ENCODE data around the gene SLC24A4.

Gene SLC24A4

GRCh38 chr14:92527721-92528120 lies 204.8 kb downstream of the SLC24A4 start:
- no peaks in the 10 kb centered on the region for H3K36me3 ChIP-seq (ENCODE audit: control insufficient read depth in 2 of 2, insufficient read depth in 1 of 2, low read length in 2 of 2)
- no peak for TF ChIP-seq ZNF350 (tag by site-specific recombination; IDR thresholded peaks at IDR 0.05)
- TF ChIP-seq IKZF3 (tag by site-specific recombination; IDR thresholded peaks at IDR 0.05): no peak
- no peak for TF ChIP-seq ZSCAN4 (tag by site-specific recombination; IDR thresholded peaks at IDR 0.05)
- TF ChIP-seq ZNF530 (tag by site-specific recombination; IDR thresholded peaks at IDR 0.05; ENCODE audit: low read depth): no peak
- TF ChIP-seq ZNF26 (tag by site-specific recombination; IDR thresholded peaks at IDR 0.05): no peak
- TF ChIP-seq ZNF701 (tag by site-specific recombination; IDR thresholded peaks at IDR 0.05): no peak
- no peak for TF ChIP-seq BCL6B (tag by site-specific recombination; IDR thresholded peaks at IDR 0.05)
- TF ChIP-seq KLF1 (tag by site-specific recombination; IDR thresholded peaks at IDR 0.05): no peak
- TF ChIP-seq GLIS1 (tag by site-specific recombination; IDR thresholded peaks at IDR 0.05): no peak
- no peak for TF ChIP-seq ZNF354C (tag by site-specific recombination; IDR thresholded peaks at IDR 0.05; ENCODE audit: borderline replicate concordance, low read depth)
- no peaks in the 10 kb centered on the region for H3K9me3 ChIP-seq (ENCODE audit: control insufficient read depth, insufficient read depth, low read depth, low read length)
- no peaks in the 10 kb centered on the region for H3K4me1 ChIP-seq (ENCODE audit: control insufficient read depth, insufficient read depth, low read length)
- no peak overlapping the region for H3K27ac ChIP-seq (ENCODE audit: extremely low read depth, low read depth, low read length)
- no peak overlapping the region for H3K4me3 ChIP-seq (ENCODE audit: low read depth, low read length)
- ChIA-PET CTCF (no interaction called here), POLR2A (no interaction called here)

- Histone ChIP-seq H3K9me3 (ENCODE audit: control insufficient read depth, insufficient read depth, low read depth, low read length) (no peaks in the 10 kb centered on the region), H3K4me1 (ENCODE audit: control insufficient read depth, insufficient read depth, low read length) (no peaks in the 10 kb centered on the region), H3K4me3 (ENCODE audit: low read depth, low read length) (no peak overlapping the region), H3K27ac (ENCODE audit: extremely low read depth, low read depth, low read length) (no peak overlapping the region), H3K36me3 (ENCODE audit: control insufficient read depth in 2 of 2, insufficient read depth in 1 of 2, low read length in 2 of 2) (no peaks in the 10 kb centered on the region)
- ChIA-PET POLR2A (no interaction called here), CTCF (no interaction called here)
- TF ChIP-seq SCRT2 (tag by site-specific recombination; IDR thresholded peaks at IDR 0.05) (no peak), ZNF791 (tag by site-specific recombination; IDR thresholded peaks at IDR 0.05) (no peak)
These were observed 205.6 kb downstream of the SLC24A4 start for GRCh38 chr14:92528486-92529100.

- H3K4me3 ChIP-seq (ENCODE audit: low read depth, low read length): no peak overlapping the region
- no peaks in the 10 kb centered on the region for H3K4me1 ChIP-seq (ENCODE audit: control insufficient read depth, insufficient read depth, low read length)
- ChIA-PET CTCF (no interaction called here), POLR2A (no interaction called here)
- no peak overlapping the region for H3K27ac ChIP-seq (ENCODE audit: extremely low read depth, low read depth, low read length)
- TF ChIP-seq ZNF341 (tag by site-specific recombination; IDR thresholded peaks at IDR 0.05; ENCODE audit: low read depth) (no peak), ZNF660 (tag by site-specific recombination; IDR thresholded peaks at IDR 0.05) (no peak), BCL11B (tag by site-specific recombination; IDR thresholded peaks at IDR 0.05; ENCODE audit: low read depth) (no peak), ZNF624 (tag by site-specific recombination; IDR thresholded peaks at IDR 0.05) (no peak), ZNF449 (tag by site-specific recombination; IDR thresholded peaks at IDR 0.05) (no peak), ZSCAN23 (tag by site-specific recombination; IDR thresholded peaks at IDR 0.05) (no peak), ZNF423 (tag by site-specific recombination; IDR thresholded peaks at IDR 0.05) (no peak), ZBTB11 (tag by site-specific recombination; conservative IDR thresholded peaks at IDR 0.05; ENCODE audit: low read depth) (no peak)
- no peaks in the 10 kb centered on the region for H3K9me3 ChIP-seq (ENCODE audit: control insufficient read depth, insufficient read depth, low read depth, low read length)
- no peaks in the 10 kb centered on the region for H3K36me3 ChIP-seq (ENCODE audit: control insufficient read depth in 2 of 2, insufficient read depth in 1 of 2, low read length in 2 of 2)
These were observed 206.9 kb downstream of the SLC24A4 start for GRCh38 chr14:92529903-92530302.

Data from HEK293 (cell line).